T-helper 17 cell (primary cell): ENCODE measurements around the gene SLAIN2. TPM values are rescaled to one million over a fixed set of nuclear protein-coding genes. Genes with fewer than 3 reads are reported as not detected.

ENCODE experiments used
- ATAC-seq: fragments of 150-1000 bp; cut with Tn5 transposase; 2 replicates; pipeline ENCODE4 v1.10.0; 2021; ENCODE audit warnings: mild to moderate bottlenecking, moderate library complexity
- DNase-seq, 3 donors: peaks; one replicate each; pipeline versions ENCODE4 v3.0.0 to v3.0.0-alpha.2; 2020 to 2021
- H3K9me3 ChIP-seq: one replicate; pipeline ENCODE4 v1.7.0; 2013; ENCODE audit warnings: low read length, mild to moderate bottlenecking; ENCODE audit not compliant: control insufficient read depth, poor library complexity, severe bottlenecking
- H3K27ac Mint-ChIP-seq: one replicate; pipeline ENCODE4 v1.8.0; 2022; ENCODE audit warnings: mild to moderate bottlenecking, moderate library complexity, mixed read lengths
- H3K27me3 Mint-ChIP-seq: one replicate; pipeline ENCODE4 v1.8.0; 2022; ENCODE audit warnings: mixed read lengths
- H3K36me3 Mint-ChIP-seq: one replicate; pipeline ENCODE4 v1.8.0; 2022; ENCODE audit warnings: low read depth, mixed read lengths
- H3K4me1 Mint-ChIP-seq: one replicate; pipeline ENCODE4 v1.8.0; 2022; ENCODE audit warnings: mild to moderate bottlenecking, mixed read lengths
- H3K4me3 Mint-ChIP-seq: one replicate; pipeline ENCODE4 v1.8.0; 2022; ENCODE audit warnings: mild to moderate bottlenecking, moderate library complexity, mixed read lengths
- total RNA-seq, 4 donors: library from RNA in 2 of 4; stranded (reverse) in 2 of 4; gene quantifications; one replicate each; pipeline ENCODE4 v1.2.3 and lab custom pipeline; 2022 to 2026

Gene SLAIN2
- total RNA-seq, 2 donors from 2014 or later = 76.7 to 92.3 TPM

- Mint-ChIP-seq H3K27ac (no peak overlapping the region), H3K4me1 (peaks cover 38% of the 10 kb centered on the region), H3K4me3 (no peak overlapping the region), H3K36me3 (peaks cover 5% of the 10 kb centered on the region), H3K27me3 (no peaks in the 10 kb centered on the region)
- ATAC-seq (no peak), DNase-seq (no peak)
- no peaks in the 10 kb centered on the region for H3K9me3 ChIP-seq
Observed at GRCh38 chr4:48339642-48340041, 1.7 kb upstream of the SLAIN2 start.

- peaks cover 43% of the 10 kb centered on the region for H3K4me1 Mint-ChIP-seq
Observed at GRCh38 chr4:48340276-48340964, 909 bp upstream of the SLAIN2 start.

DNA sequence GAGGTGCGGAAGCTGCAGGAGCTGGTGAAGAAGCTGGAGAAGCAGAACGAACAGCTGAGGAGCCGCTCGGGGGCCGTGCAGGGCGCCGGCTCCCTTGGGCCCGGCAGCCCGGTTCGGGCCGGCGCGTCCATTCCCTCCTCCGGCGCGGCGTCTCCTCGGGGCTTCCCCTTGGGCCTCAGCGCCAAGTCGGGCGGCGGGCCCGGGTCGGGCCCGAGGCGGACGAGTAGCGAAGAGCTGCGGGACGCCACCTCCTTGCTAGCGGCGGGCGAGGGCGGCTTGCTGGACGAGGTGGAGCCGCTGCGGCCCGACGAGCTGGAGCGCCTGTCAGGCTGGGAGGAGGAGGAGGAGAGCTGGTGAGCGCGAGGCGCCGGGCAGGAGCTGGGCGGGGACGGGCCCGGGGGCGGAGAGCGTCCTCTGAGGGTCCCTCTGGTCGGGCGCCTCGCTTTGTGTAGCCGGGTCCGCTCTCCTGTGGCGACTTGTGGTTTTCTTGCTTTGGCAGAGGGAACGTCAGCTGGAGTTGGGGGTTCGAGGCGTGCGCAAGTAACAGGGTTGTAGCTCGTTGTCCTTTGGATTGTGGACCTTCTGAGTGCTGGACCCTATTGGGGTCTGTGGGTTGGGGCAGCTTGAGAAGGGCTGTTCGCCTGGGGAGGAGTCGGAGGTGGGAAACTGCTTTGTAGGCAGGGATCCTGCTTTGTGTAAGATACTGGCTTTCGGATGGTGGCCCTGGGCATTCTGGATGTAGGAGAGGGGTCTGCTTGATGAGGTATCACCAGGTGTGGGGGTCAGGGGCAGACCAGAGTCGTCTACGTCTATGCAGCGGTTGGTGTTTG lies 662 bp downstream of the SLAIN2 start:
- Mint-ChIP-seq H3K4me1 (peaks cover 51% of the 10 kb centered on the region), H3K36me3 (peaks cover 5% of the 10 kb centered on the region), H3K27me3 (no peaks in the 10 kb centered on the region), H3K27ac (peak overlapping the region; percentile 96), H3K4me3 (peak overlapping the region; percentile 98)
- H3K9me3 ChIP-seq = no peaks in the 10 kb centered on the region
- ATAC-seq (peak; percentile 25), DNase-seq (peak; percentile 31 to 44 (median 41))

More at GRCh38 chr4:48340276-48340964, 909 bp upstream of the SLAIN2 start:
- no peaks in the 10 kb centered on the region for H3K9me3 ChIP-seq
- Mint-ChIP-seq H3K27ac (peak overlapping the region; percentile 96), H3K36me3 (peaks cover 5% of the 10 kb centered on the region), H3K27me3 (no peaks in the 10 kb centered on the region), H3K4me3 (peak overlapping the region; percentile 98)
- DNase-seq = no peak
- ATAC-seq = peak; percentile 1

DNA sequence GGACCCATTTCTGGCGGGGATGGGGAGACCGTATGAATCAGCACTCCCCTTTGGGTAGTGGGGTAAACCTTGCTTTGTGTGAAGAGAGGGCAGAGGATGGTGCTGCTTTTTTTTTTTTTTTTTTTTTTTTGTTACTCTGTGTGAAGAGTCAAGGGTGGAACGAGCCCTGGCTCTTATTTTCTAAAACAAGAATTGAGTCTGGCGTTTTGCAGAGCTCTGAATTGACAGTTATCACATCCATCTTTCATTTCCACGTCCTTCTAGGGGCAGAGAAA lies 1.2 kb downstream of the SLAIN2 start:
- ATAC-seq (no peak), DNase-seq (no peak)
- Mint-ChIP-seq H3K36me3 (peaks cover 5% of the 10 kb centered on the region), H3K4me1 (peaks cover 52% of the 10 kb centered on the region), H3K27ac (peak overlapping the region; percentile 96), H3K4me3 (peak overlapping the region; percentile 98), H3K27me3 (no peaks in the 10 kb centered on the region)
- H3K9me3 ChIP-seq = no peaks in the 10 kb centered on the region

DNA sequence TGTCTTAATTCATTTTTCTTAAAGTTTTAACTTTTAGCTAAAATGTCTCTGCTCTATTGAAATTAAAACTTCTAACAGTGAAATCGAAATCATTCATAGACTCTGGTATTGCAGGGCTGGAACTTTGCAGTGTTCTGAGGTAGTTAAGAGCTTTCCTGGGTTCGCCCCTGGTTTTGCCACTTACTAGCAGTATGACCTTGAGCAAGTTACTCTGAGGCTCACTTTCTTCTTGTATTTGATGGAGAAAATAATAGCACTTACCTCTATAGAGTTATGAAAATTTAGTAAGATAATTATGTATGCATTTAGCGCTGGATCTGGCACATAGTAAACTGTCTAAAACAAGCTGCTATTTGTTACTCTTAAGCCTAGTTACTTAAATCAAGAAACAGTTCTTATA lies 1.7 kb downstream of the SLAIN2 start:
- Mint-ChIP-seq H3K27me3 (no peaks in the 10 kb centered on the region), H3K4me1 (peaks cover 55% of the 10 kb centered on the region), H3K4me3 (peak overlapping the region; percentile 98), H3K27ac (peak overlapping the region; percentile 96), H3K36me3 (peaks cover 5% of the 10 kb centered on the region)
- no peaks in the 10 kb centered on the region for H3K9me3 ChIP-seq
- DNase-seq = no peak
- ATAC-seq = no peak

GRCh38 chr4:48343551-48343950 lies 2.2 kb downstream of the SLAIN2 start:
- H3K9me3 ChIP-seq = no peaks in the 10 kb centered on the region
- no peaks in the 10 kb centered on the region for H3K27me3 Mint-ChIP-seq
- H3K4me3 Mint-ChIP-seq = peak overlapping the region; percentile 98
- DNase-seq (no peak), ATAC-seq (no peak)
- peaks cover 5% of the 10 kb centered on the region for H3K36me3 Mint-ChIP-seq
- peak overlapping the region; percentile 96 for H3K27ac Mint-ChIP-seq
- peaks cover 54% of the 10 kb centered on the region for H3K4me1 Mint-ChIP-seq

- no peak overlapping the region for H3K27ac Mint-ChIP-seq
- peaks cover 52% of the 10 kb centered on the region for H3K4me1 Mint-ChIP-seq
- no peak overlapping the region for H3K4me3 Mint-ChIP-seq
- DNase-seq (no peak), ATAC-seq (no peak)
- H3K36me3 Mint-ChIP-seq = peaks cover 5% of the 10 kb centered on the region
- no peaks in the 10 kb centered on the region for H3K27me3 Mint-ChIP-seq
- H3K9me3 ChIP-seq = no peaks in the 10 kb centered on the region
Observed at GRCh38 chr4:48345542-48345941, 4.2 kb downstream of the SLAIN2 start.

- peaks cover 53% of the 10 kb centered on the region for H3K4me1 Mint-ChIP-seq
- peaks cover 3% of the 10 kb centered on the region for H3K36me3 Mint-ChIP-seq
- no peak overlapping the region for H3K27ac Mint-ChIP-seq
- H3K4me3 Mint-ChIP-seq = no peak overlapping the region
- no peaks in the 10 kb centered on the region for H3K9me3 ChIP-seq
- H3K27me3 Mint-ChIP-seq = no peaks in the 10 kb centered on the region
- ATAC-seq = no peak
- DNase-seq = no peak
Observed at GRCh38 chr4:48346594-48346993, 5.3 kb downstream of the SLAIN2 start.

DNA sequence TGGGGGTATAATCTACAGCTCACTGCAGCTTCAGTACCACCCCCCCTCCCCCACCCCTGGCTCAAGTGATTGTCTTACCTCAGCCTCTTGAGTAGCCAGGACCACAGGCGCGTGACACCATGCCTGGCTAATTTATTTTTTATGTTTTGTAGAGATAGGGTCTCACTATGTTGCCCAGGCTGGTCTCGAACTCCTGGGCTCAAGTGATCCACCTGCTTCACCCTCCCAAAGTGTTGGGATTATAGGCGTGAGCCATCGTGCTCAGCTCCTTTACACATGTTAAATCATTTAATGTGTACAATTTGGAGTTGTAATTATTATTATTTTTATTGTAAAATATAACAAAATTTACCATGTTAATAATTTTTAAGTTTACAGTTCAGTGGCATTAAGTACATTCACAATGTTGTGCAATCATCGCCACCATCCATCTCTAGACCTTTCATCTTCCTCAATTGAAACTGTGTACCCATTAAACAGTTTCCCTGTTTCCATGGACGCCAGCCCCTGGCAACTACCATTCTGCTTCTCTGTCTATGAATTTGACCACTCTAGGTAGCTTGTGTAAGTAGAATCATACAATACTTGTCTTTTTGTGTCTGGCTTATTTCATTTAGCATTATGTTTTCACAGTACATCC lies 6.1 kb downstream of the SLAIN2 start:
- Mint-ChIP-seq H3K27ac (no peak overlapping the region), H3K4me3 (no peak overlapping the region), H3K27me3 (no peaks in the 10 kb centered on the region), H3K4me1 (peaks cover 54% of the 10 kb centered on the region), H3K36me3 (peaks cover 6% of the 10 kb centered on the region)
- ATAC-seq (no peak), DNase-seq (no peak)
- no peaks in the 10 kb centered on the region for H3K9me3 ChIP-seq

DNA sequence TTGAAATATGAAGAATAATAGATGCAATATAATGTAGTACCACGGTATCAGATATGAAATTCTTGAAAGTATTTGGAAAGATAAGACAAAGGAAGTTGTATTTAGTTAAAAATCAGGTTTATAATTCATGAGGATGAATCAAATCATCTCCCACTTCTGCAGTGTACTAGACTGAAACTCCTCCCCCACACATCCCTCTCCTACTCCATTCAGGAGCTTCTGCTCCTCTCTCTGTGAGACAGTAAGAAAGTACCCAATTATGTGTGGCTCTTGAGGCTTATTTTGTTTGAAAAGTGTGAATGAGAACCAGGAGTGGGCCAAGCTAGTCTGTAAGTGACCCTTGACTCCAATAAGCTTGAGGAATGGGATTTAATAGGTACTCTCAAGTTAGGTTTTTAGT lies 9.5 kb downstream of the SLAIN2 start:
- H3K36me3 Mint-ChIP-seq = peaks cover 3% of the 10 kb centered on the region
- no peak for DNase-seq
- no peaks in the 10 kb centered on the region for H3K27me3 Mint-ChIP-seq
- peaks cover 35% of the 10 kb centered on the region for H3K4me1 Mint-ChIP-seq
- no peak overlapping the region for H3K27ac Mint-ChIP-seq
- H3K9me3 ChIP-seq = no peaks in the 10 kb centered on the region
- no peak for ATAC-seq
- no peak overlapping the region for H3K4me3 Mint-ChIP-seq

DNA sequence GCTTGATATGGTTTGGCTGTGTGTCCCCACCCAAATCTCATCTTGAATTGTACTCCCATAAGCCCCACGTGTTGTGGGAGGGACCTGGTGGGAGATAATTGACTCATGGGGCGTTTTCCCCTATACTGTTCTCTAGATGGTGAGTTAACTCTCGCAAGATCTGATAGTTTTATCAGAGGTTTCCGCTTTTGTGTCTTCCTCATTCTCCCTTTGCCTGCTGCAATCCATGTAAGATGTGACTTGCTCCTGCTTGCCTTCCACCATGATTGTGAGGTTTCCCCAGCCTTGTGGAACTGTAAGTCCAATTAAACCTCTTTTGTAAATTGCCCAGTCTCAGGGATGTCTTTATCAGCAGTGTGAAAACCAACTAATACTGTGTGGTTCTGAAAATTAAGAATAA lies 11.5 kb downstream of the SLAIN2 start:
- H3K4me3 Mint-ChIP-seq = no peak overlapping the region

DNA sequence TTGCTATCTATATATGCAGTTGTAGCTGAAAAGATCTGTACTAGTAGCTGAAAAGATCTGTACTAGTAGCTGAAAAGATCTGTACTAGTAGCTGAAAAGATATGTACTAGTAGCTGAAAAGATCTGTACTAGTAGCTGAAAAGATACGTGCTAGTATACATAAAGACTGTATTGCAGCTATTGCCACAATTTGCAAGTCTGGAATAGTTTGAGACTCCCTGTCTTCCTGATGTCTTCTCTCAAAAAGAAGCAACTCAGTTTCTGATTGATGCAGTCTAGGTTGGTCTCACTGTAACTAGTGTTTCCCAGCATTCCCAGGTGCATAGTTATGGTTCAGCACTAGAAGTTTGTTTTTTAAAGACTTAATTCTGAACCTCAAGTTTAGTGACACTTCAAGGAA lies 15.0 kb downstream of the SLAIN2 start:
- Mint-ChIP-seq H3K27me3 (no peaks in the 10 kb centered on the region), H3K36me3 (peaks cover 3% of the 10 kb centered on the region), H3K4me1 (peaks cover 21% of the 10 kb centered on the region), H3K27ac (no peak overlapping the region), H3K4me3 (no peak overlapping the region)
- H3K9me3 ChIP-seq = no peaks in the 10 kb centered on the region
- no peak for DNase-seq
- ATAC-seq = no peak

More for the DNA sequence above, 11.5 kb downstream of the SLAIN2 start:
- no peaks in the 10 kb centered on the region for H3K9me3 ChIP-seq
- ATAC-seq (no peak), DNase-seq (no peak)
- Mint-ChIP-seq H3K36me3 (peaks cover 3% of the 10 kb centered on the region), H3K27me3 (no peaks in the 10 kb centered on the region), H3K4me1 (peaks cover 23% of the 10 kb centered on the region), H3K27ac (no peak overlapping the region)

GRCh38 chr4:48360285-48361011 lies 19.1 kb downstream of the SLAIN2 start:
- H3K9me3 ChIP-seq = no peaks in the 10 kb centered on the region
- no peak for DNase-seq
- no peak for ATAC-seq
- Mint-ChIP-seq H3K36me3 (no peaks in the 10 kb centered on the region), H3K27ac (peak overlapping the region; percentile 89), H3K4me1 (peaks cover 14% of the 10 kb centered on the region), H3K4me3 (no peak overlapping the region), H3K27me3 (no peaks in the 10 kb centered on the region)
